Activated naive CD4-positive, alpha-beta T cell treated with anti-CD3 and anti-CD28 coated beads, Interleukin-2, amount 50 U/mL, for 16 hours (primary cell): ENCODE measurements around the gene AHRR.

ENCODE experiments used
- DNase-seq: peaks from one replicate; pipeline ENCODE4 v3.0.0-alpha.2; 2020

Gene AHRR

GRCh38 chr5:446066-446882 is 124.8 kb downstream of the AHRR start:
- no peak for DNase-seq

- DNase-seq = no peak
Observed at GRCh38 chr5:446883-447263, 125.4 kb downstream of the AHRR start.

- no peak for DNase-seq
Observed at GRCh38 chr5:447501-447900, 126.0 kb downstream of the AHRR start.

- DNase-seq = no peak
Observed at GRCh38 chr5:448061-448765, 126.7 kb downstream of the AHRR start.

GRCh38 chr5:448766-449090 is 127.2 kb downstream of the AHRR start:
- no peak for DNase-seq

- DNase-seq = no peak
Observed at GRCh38 chr5:449151-449550, 127.6 kb downstream of the AHRR start.

- no peak for DNase-seq
Observed at GRCh38 chr5:451587-452458, 130.3 kb downstream of the AHRR start.

GRCh38 chr5:452978-453710 is 131.6 kb downstream of the AHRR start:
- DNase-seq = no peak

- DNase-seq = no peak
Observed at GRCh38 chr5:453725-454481, 132.4 kb downstream of the AHRR start.

- DNase-seq = no peak
Observed at GRCh38 chr5:454936-455335, 133.4 kb downstream of the AHRR start.

GRCh38 chr5:455806-456205 is 134.3 kb downstream of the AHRR start:
- no peak for DNase-seq

- DNase-seq = no peak
Observed at GRCh38 chr5:456351-457194, 135.1 kb downstream of the AHRR start.

- DNase-seq = no peak
Observed at GRCh38 chr5:457195-457961, 135.9 kb downstream of the AHRR start.

- DNase-seq = peak; percentile 78
Observed at GRCh38 chr5:458547-459353, 137.2 kb downstream of the AHRR start.

- no peak for DNase-seq
Observed at GRCh38 chr5:459562-460272, 138.2 kb downstream of the AHRR start.

- no peak for DNase-seq
Observed at GRCh38 chr5:460273-460625, 138.7 kb downstream of the AHRR start.

- no peak for DNase-seq
Observed at GRCh38 chr5:462051-462481, 140.6 kb downstream of the AHRR start.

GRCh38 chr5:463301-463700 is 141.8 kb downstream of the AHRR start:
- DNase-seq = no peak

GRCh38 chr5:463952-464351 is 142.4 kb downstream of the AHRR start:
- DNase-seq = peak; percentile 86
